Neuronal stem cell (in vitro differentiated cells): ENCODE results near the gene USP38. TPM values are rescaled to one million over a fixed set of nuclear protein-coding genes. Genes with fewer than 3 reads are reported as not detected.

Experiments used
- DNase-seq: peaks from one replicate; pipeline ENCODE4 v3.0.0-alpha.2; 2013; ENCODE audit warnings: low spot score
- H2AFZ ChIP-seq: one replicate; pipeline ENCODE4 v1.6.1; 2013; ENCODE audit warnings: mild to moderate bottlenecking, low read length, inconsistent platforms
- H2AK5ac ChIP-seq: 2 replicates; pipeline ENCODE4 v1.6.1; 2013; ENCODE audit warnings: low read depth, mild to moderate bottlenecking, inconsistent platforms, low read length, moderate library complexity, mixed read lengths
- H2BK120ac ChIP-seq: 2 replicates; pipeline ENCODE4 v1.6.1; 2013; ENCODE audit warnings: low read depth, mild to moderate bottlenecking, inconsistent platforms, low read length, moderate library complexity, mixed read lengths
- H2BK12ac ChIP-seq: one replicate; pipeline ENCODE4 v1.6.1; 2013; ENCODE audit warnings: low read length, inconsistent platforms
- H2BK15ac ChIP-seq: 2 replicates; pipeline ENCODE4 v1.6.1; 2013; ENCODE audit warnings: mild to moderate bottlenecking, low read length, inconsistent platforms, mixed read lengths
- H2BK5ac ChIP-seq: one replicate; pipeline ENCODE4 v1.6.1; 2013; ENCODE audit warnings: inconsistent platforms, mild to moderate bottlenecking, low read length, moderate library complexity
- H3K14ac ChIP-seq: one replicate; pipeline ENCODE4 v1.6.1; 2013; ENCODE audit warnings: low read length, inconsistent platforms
- H3K18ac ChIP-seq: 2 replicates; pipeline ENCODE4 v1.6.1; 2013; ENCODE audit warnings: low read length, inconsistent platforms
- H3K23ac ChIP-seq: 2 replicates; pipeline ENCODE4 v1.6.1; 2013; ENCODE audit warnings: low read depth, mild to moderate bottlenecking, mixed read lengths, low read length, inconsistent platforms; ENCODE audit not compliant: poor library complexity
- H3K27ac ChIP-seq: replicated peaks from 3 replicates; pipeline ENCODE4 v1.5.1; 2013; ENCODE audit warnings: low read length, inconsistent platforms
- H3K27me3 ChIP-seq, 3 experiments: 2 replicates each; pipeline ENCODE4 v1.6.1; 2013; ENCODE audit warnings: low read length in 3 of 3, mild to moderate bottlenecking in 2 of 3, inconsistent platforms in 1 of 3, low read depth in 1 of 3, mixed read lengths in 1 of 3, moderate library complexity in 1 of 3; ENCODE audit not compliant: control insufficient read depth in 3 of 3, insufficient read depth in 3 of 3
- H3K36me3 ChIP-seq, 2 donors: replicated peaks in 1 of 2; 2 replicates each; pipeline ENCODE4 v1.6.1; 2013; ENCODE audit warnings: low read length in 2 of 2; ENCODE audit not compliant: control insufficient read depth in 2 of 2, insufficient read depth in 2 of 2
- H3K4ac ChIP-seq: 2 replicates; pipeline ENCODE4 v1.6.1; 2013; ENCODE audit warnings: inconsistent platforms, mild to moderate bottlenecking, low read length, moderate library complexity
- H3K4me1 ChIP-seq, 2 donors: 1 replicate in 1 of 2; 2 replicates in 1 of 2; pipeline ENCODE4 v1.6.1; 2013; ENCODE audit warnings: low read length in 2 of 2, low read depth in 1 of 2; ENCODE audit not compliant: control insufficient read depth in 2 of 2, insufficient read depth in 1 of 2
- H3K4me2 ChIP-seq: one replicate; pipeline ENCODE4 v1.6.1; 2013; ENCODE audit warnings: mild to moderate bottlenecking, low read length, inconsistent platforms; ENCODE audit not compliant: insufficient read depth, poor library complexity, severe bottlenecking
- H3K4me3 ChIP-seq, 2 donors: 2 replicates each; pipeline ENCODE4 v1.5.1; 2013; ENCODE audit warnings: low read length in 2 of 2, mild to moderate bottlenecking in 2 of 2, inconsistent platforms in 1 of 2, moderate library complexity in 1 of 2
- H3K79me1 ChIP-seq: one replicate; pipeline ENCODE4 v1.6.1; 2013; ENCODE audit warnings: low read depth, mild to moderate bottlenecking, inconsistent platforms, low read length, moderate library complexity
- H3K9ac ChIP-seq: one replicate; pipeline ENCODE4 v1.6.1; 2013; ENCODE audit warnings: mild to moderate bottlenecking, low read depth, low read length, inconsistent platforms; ENCODE audit not compliant: poor library complexity
- H3K9me3 ChIP-seq, 2 donors: replicated peaks in 1 of 2; 2 replicates each; pipeline versions ENCODE3 to v1.6.1; 2013; ENCODE audit warnings: low read length in 2 of 2, mild to moderate bottlenecking in 2 of 2, inconsistent platforms in 1 of 2, low read depth in 1 of 2, mixed read lengths in 1 of 2, moderate library complexity in 1 of 2; ENCODE audit not compliant: control insufficient read depth in 2 of 2, insufficient read depth in 1 of 2
- H4K8ac ChIP-seq: one replicate; pipeline ENCODE4 v1.6.1; 2013; ENCODE audit warnings: low read depth, mild to moderate bottlenecking, inconsistent platforms, low read length, moderate library complexity
- H4K91ac ChIP-seq: one replicate; pipeline ENCODE4 v1.6.1; 2013; ENCODE audit warnings: low read length, low read depth, mild to moderate bottlenecking, inconsistent platforms; ENCODE audit not compliant: poor library complexity
- WGBS, 2 donors: extraction: QIAGEN DNeasy Blood & Tissue Kit; methylation state at CpG; one replicate each; pipeline ENCODE4 v1.1.7; 2013; ENCODE audit warnings: missing lambda C conversion rate in 2 of 2, mixed read lengths in 1 of 2; ENCODE audit not compliant: insufficient read length in 2 of 2, insufficient replicate concordance in 1 of 2; ENCODE audit errors: extremely low coverage in 2 of 2; 5-methylcytosine and 5-hydroxymethylcytosine counted together
- polyA plus RNA-seq, 2 experiments: library from polyadenylated mRNA; stranded (reverse); fragments of 200-250 nt; gene quantifications; one replicate each; pipeline ENCODE4 v1.2.3, GENCODE V29; 2013

USP38 gene
- polyA plus RNA-seq (2013, experiment 1 of 2), result 4.1 TPM
- 4.4 TPM for polyA plus RNA-seq (2013, experiment 2 of 2)

- Histone ChIP-seq H3K36me3 (peaks cover 0 to 21% of the 10 kb centered on the region in 2 donors), H3K27ac (peak within 1 kb of the TSS; percentile 96), H3K4me1 (peaks cover 4 to 14% of the 10 kb centered on the region in 2 donors), H3K79me1 (peaks cover 5% of the 10 kb centered on the region), H3K18ac (peak within 1 kb of the TSS; percentile 90), H3K14ac (peak within 1 kb of the TSS; percentile 67), H2AK5ac (peak within 1 kb of the TSS; percentile 33), H2BK12ac (no peak within 1 kb of the TSS), H2BK5ac (peak within 1 kb of the TSS; percentile 94), H3K27me3 (no peaks in the 10 kb centered on the region), H3K4ac (no peak within 1 kb of the TSS), H2BK15ac (no peak within 1 kb of the TSS), H2BK120ac (no peak within 1 kb of the TSS), H2AFZ (peak within 1 kb of the TSS; percentile 93), H3K23ac (peak within 1 kb of the TSS; percentile 91), H4K91ac (no peak within 1 kb of the TSS), H4K8ac (no peak within 1 kb of the TSS), H3K4me2 (peak within 1 kb of the TSS; percentile 89), H3K9ac (peak within 1 kb of the TSS; percentile 92), H3K9me3 (no peaks in the 10 kb centered on the region), H3K4me3 (peak within 1 kb of the TSS; percentile 72 to 96)
- peak; percentile 88 for DNase-seq
- WGBS, 2 donors, result no CpG with 5 or more reads among the region's 71 CpGs
Measured at GRCh38 chr4:143184503-143185252, at the start of gene USP38. USP38 (plus strand) TSS chr4:143184917; CDS start chr4:143185451, 534 bp downstream.

- Histone ChIP-seq H3K14ac (no peak overlapping the region), H4K8ac (no peak overlapping the region), H2AK5ac (no peak overlapping the region), H4K91ac (no peak overlapping the region), H3K4me1 (no peaks in the 10 kb centered on the region), H3K9me3 (no peaks in the 10 kb centered on the region), H2BK12ac (no peak overlapping the region), H3K9ac (no peak overlapping the region), H3K18ac (no peak overlapping the region), H3K27me3 (no peaks in the 10 kb centered on the region), H3K4ac (no peak overlapping the region), H2BK15ac (no peak overlapping the region), H3K4me2 (no peak overlapping the region), H2AFZ (no peak overlapping the region), H3K36me3 (no peaks in the 10 kb centered on the region), H3K4me3 (no peak overlapping the region), H3K79me1 (no peaks in the 10 kb centered on the region), H2BK5ac (no peak overlapping the region), H2BK120ac (no peak overlapping the region), H3K27ac (no peak overlapping the region), H3K23ac (no peak overlapping the region)
- no CpG with 5 or more reads among the region's 5 CpGs for whole genome bisulfite sequencing, 2 donors
- no peak for DNase-seq
Measured at GRCh38 chr4:143135358-143135757, 49.4 kb upstream of the USP38 start.

GRCh38 chr4:143140696-143141095, 44.0 kb upstream of the USP38 start:
- Histone ChIP-seq H2AFZ (no peak overlapping the region), H2BK15ac (no peak overlapping the region), H3K9me3 (no peaks in the 10 kb centered on the region), H2BK12ac (no peak overlapping the region), H3K9ac (no peak overlapping the region), H3K18ac (no peak overlapping the region), H2BK120ac (no peak overlapping the region), H3K27me3 (no peaks in the 10 kb centered on the region), H3K36me3 (no peaks in the 10 kb centered on the region), H2AK5ac (no peak overlapping the region), H3K4me3 (no peak overlapping the region), H4K8ac (no peak overlapping the region), H3K4me1 (no peaks in the 10 kb centered on the region), H3K4ac (no peak overlapping the region), H3K79me1 (no peaks in the 10 kb centered on the region), H3K14ac (no peak overlapping the region), H3K27ac (no peak overlapping the region), H2BK5ac (no peak overlapping the region), H3K4me2 (no peak overlapping the region), H3K23ac (no peak overlapping the region), H4K91ac (no peak overlapping the region)
- WGBS, 2 donors, result no CpG with 5 or more reads among the region's 4 CpGs
- no peak for DNase-seq

GRCh38 chr4:143148521-143148920, 36.2 kb upstream of the USP38 start:
- H2AK5ac ChIP-seq, result no peak overlapping the region
- no peak overlapping the region for H3K18ac ChIP-seq
- peaks cover 5 to 6% of the 10 kb centered on the region in 2 donors for H3K9me3 ChIP-seq
- no peak overlapping the region for H2BK12ac ChIP-seq
- H2BK5ac ChIP-seq, result no peak overlapping the region
- no peak overlapping the region for H3K9ac ChIP-seq
- no peak overlapping the region for H3K4me2 ChIP-seq
- H4K8ac ChIP-seq, result no peak overlapping the region
- H3K23ac ChIP-seq, result no peak overlapping the region
- no peak overlapping the region for H3K14ac ChIP-seq
- H2BK15ac ChIP-seq, result no peak overlapping the region
- no peak overlapping the region for H2BK120ac ChIP-seq
- no peak overlapping the region for H3K4ac ChIP-seq
- H2AFZ ChIP-seq, result no peak overlapping the region
- no peaks in the 10 kb centered on the region for H3K79me1 ChIP-seq
- no peak for DNase-seq
- H3K27ac ChIP-seq, result no peak overlapping the region
- H3K4me1 ChIP-seq, result no peaks in the 10 kb centered on the region
- no peaks in the 10 kb centered on the region for H3K36me3 ChIP-seq
- H3K4me3 ChIP-seq, result no peak overlapping the region
- no CpG with 5 or more reads among the region's 2 CpGs for WGBS, 2 donors
- no peak overlapping the region for H4K91ac ChIP-seq
- no peaks in the 10 kb centered on the region for H3K27me3 ChIP-seq
